Heart right ventricle (tissue), 16 donors: ENCODE data around the gene VPS13A. TPM values are rescaled to one million over a fixed set of nuclear protein-coding genes. Genes with fewer than 3 reads are reported as not detected.

ENCODE experiments used
- ATAC-seq, 8 donors: fragments of 200-7000 bp; cut with Tn5 transposase; one replicate each; pipeline ENCODE4 v1.9.1; 2020; ENCODE audit warnings: mild to moderate bottlenecking in 8 of 8, moderate library complexity in 8 of 8, moderate number of reproducible peaks in 1 of 8
- DNase-seq, 2 donors: peaks; one replicate each; pipeline ENCODE4 v3.0.0-alpha.2; 2020
- H3K27ac ChIP-seq, 10 donors: fragments of 200-600 bp; sonication (generic) in 2 of 10; one replicate each; pipeline versions ENCODE4 v1.5.0 to v1.8.0; 2020 to 2022; ENCODE audit warnings: mild to moderate bottlenecking in 3 of 10
- H3K27me3 ChIP-seq, 7 donors: fragments of 200-600 bp; one replicate each; pipeline ENCODE4 v1.8.0; 2021 to 2022; ENCODE audit warnings: mild to moderate bottlenecking in 2 of 7
- H3K36me3 ChIP-seq, 9 donors: fragments of 200-600 bp; sonication (generic) in 1 of 9; one replicate each; pipeline versions ENCODE4 v1.5.0 to v1.8.0; 2020 to 2022; ENCODE audit warnings: mild to moderate bottlenecking in 2 of 9
- H3K4me1 ChIP-seq, 9 donors: fragments of 200-600 bp; sonication (generic) in 1 of 9; one replicate each; pipeline versions ENCODE4 v1.5.0 to v1.8.0; 2020 to 2022; ENCODE audit warnings: mild to moderate bottlenecking in 4 of 9
- H3K4me3 ChIP-seq, 10 donors: fragments of 200-600 bp; sonication (generic) in 2 of 10; one replicate each; pipeline versions ENCODE4 v1.5.0 to v1.8.0; 2020 to 2022; ENCODE audit warnings: mild to moderate bottlenecking in 7 of 10, moderate library complexity in 2 of 10
- H3K9me3 ChIP-seq, 11 donors: fragments of 200-600 bp in 10 of 11; sonication (generic) in 2 of 11; one replicate each; pipeline versions ENCODE4 v1.5.0 to v1.8.0; 2013 to 2022; ENCODE audit warnings: mild to moderate bottlenecking in 2 of 11, control low read depth in 1 of 11, moderate library complexity in 1 of 11
- CTCF ChIP-seq, 9 donors: fragments of 200-600 bp; sonication (generic) in 2 of 9; IDR thresholded peaks; one replicate each; pipeline versions ENCODE4 v1.5.0 to v1.8.0; 2021 to 2022; ENCODE audit warnings: antibody characterized with exemption in 9 of 9, mild to moderate bottlenecking in 5 of 9, moderate library complexity in 1 of 9
- WGBS, 2 donors: extraction: QIAGEN DNeasy Blood & Tissue Kit; methylation state at CpG; one replicate each; pipeline ENCODE4 v1.1.7; 2013; ENCODE audit warnings: inconsistent platforms in 1 of 2; 5-methylcytosine and 5-hydroxymethylcytosine counted together
- intact Hi-C, 10 donors: fragments of 100-400 bp; cut with DNase I; formaldehyde crosslinking; loops; one replicate each; pipeline versions ENCODE4 v1.11.1 to v1.14.2; 2022
- polyA plus RNA-seq, 2 donors: library from polyadenylated mRNA; stranded (reverse); fragments of 200-250 nt; gene quantifications; one replicate each; pipeline ENCODE4 v1.2.3, GENCODE V29; 2013
- total RNA-seq, 10 donors: library from RNA; stranded (reverse); fragmentation: NEBNext Ultra II Directional in 3 of 10; extraction: Animal tissue kit (Norgen Biotek cat#: 25700) in 3 of 10; gene quantifications; one replicate each; pipeline versions ENCODE4 v1.2.1 to v1.2.4, GENCODE V29; 2021 to 2023
- donor health status: Arrhythmogenic right ventricular cardiomyopathy.
- donor health status: ischemic (EF 13 %, LVEDD 7.1; RV severe dilation, severe dysfunction).
- donor health status: healthy with polysubstance abuse.
- donor health status: DM: no; HTN: yes; CAD: no.
- donor health status: DM: no; HTN: no; CAD: no.
- donor health status: ischemic (EF 25% LVEDD 6.9; RV normal size, moderate dysfunction).
- donor health status: ischemic (EF 25% LVEDD 5.7; RV mildly dilated, moderate dysfunction).
- donor health status: healthy.
- donor health status: DM: yes; HTN: yes; CAD: no.
- donor health status: Ischemic cardiomyopathy.
- donor health status: ischemic (EF 35%, LVEDD 5.7; RV mildly dilated, moderate dysfunction).
- donor health status: nonischemic (EF 11% LVEDD 7.7; RV severe dilation, severe dysfunction).
- donor health status: DM: yes; HTN: yes; CAD: no.
- donor health status: PGD.
- donor health status: ischemic (EF 29% LVEDD 5.4; RV normal size, mild dysfunction).
- donor health status: nonischemic (EF 23%, LVEDD 6.1; RV moderate dilation, normal function).

VPS13A gene
- total and polyA plus RNA-seq, 12 donors = 6.8 to 53.2 (median 33.6) TPM

GRCh38 chr9:77375956-77376532 lies 198.7 kb downstream of the VPS13A start:
- H3K27ac ChIP-seq = no peak overlapping the region
- ATAC-seq = no peak
- intact Hi-C loops = no loop called here
- TF ChIP-seq CTCF (IDR thresholded peaks at IDR 0.05) = no peak
- no peaks in the 10 kb centered on the region for H3K4me1 ChIP-seq
- H3K36me3 ChIP-seq = peaks cover 0 to 9% (median 4%) of the 10 kb centered on the region in 9 donors
- WGBS, 2 donors = 92 to 95% methylated on average over 6 of the region's 6 CpGs
- no peak for DNase-seq
- H3K27me3 ChIP-seq = no peaks in the 10 kb centered on the region
- no peak overlapping the region for H3K4me3 ChIP-seq
- H3K9me3 ChIP-seq = no peaks in the 10 kb centered on the region

- Histone ChIP-seq H3K9me3 (no peaks in the 10 kb centered on the region), H3K27me3 (no peaks in the 10 kb centered on the region), H3K36me3 (peaks cover 0 to 37% (median 13%) of the 10 kb centered on the region in 9 donors), H3K4me1 (no peaks in the 10 kb centered on the region), H3K4me3 (no peak overlapping the region), H3K27ac (no peak overlapping the region)
- no peak for TF ChIP-seq CTCF (IDR thresholded peaks at IDR 0.05)
- ATAC-seq (no peak), DNase-seq (no peak)
- intact Hi-C loops = no loop called here
Measured at GRCh38 chr9:77384406-77384805, 207.1 kb downstream of the VPS13A start.

GRCh38 chr9:77386187-77386586 lies 208.9 kb downstream of the VPS13A start:
- Histone ChIP-seq H3K36me3 (peaks cover 0 to 40% (median 13%) of the 10 kb centered on the region in 9 donors), H3K27me3 (no peaks in the 10 kb centered on the region), H3K4me3 (no peak overlapping the region), H3K27ac (no peak overlapping the region), H3K9me3 (no peaks in the 10 kb centered on the region), H3K4me1 (no peaks in the 10 kb centered on the region)
- DNase-seq (no peak), ATAC-seq (no peak)
- intact Hi-C loops = no loop called here
- WGBS, 2 donors = 46 to 48% methylated on average over 1 of the region's 1 CpG
- TF ChIP-seq CTCF (IDR thresholded peaks at IDR 0.05) = no peak

GRCh38 chr9:77391834-77392233 lies 214.5 kb downstream of the VPS13A start:
- no peak overlapping the region for H3K4me3 ChIP-seq
- no peaks in the 10 kb centered on the region for H3K4me1 ChIP-seq
- no peak for DNase-seq
- ATAC-seq = no peak
- H3K27me3 ChIP-seq = no peaks in the 10 kb centered on the region
- H3K36me3 ChIP-seq = peaks cover 0 to 14% (median 0%) of the 10 kb centered on the region in 9 donors
- intact Hi-C loops = no loop called here
- no peak for TF ChIP-seq CTCF (IDR thresholded peaks at IDR 0.05)
- 97 to 98% methylated on average over 3 of the region's 3 CpGs for WGBS, 2 donors
- H3K27ac ChIP-seq = no peak overlapping the region
- peaks cover 0 to 3% (median 0%) of the 10 kb centered on the region in 11 donors for H3K9me3 ChIP-seq
